Uterus (tissue), 4 donors: ENCODE results near the gene OTP. TPM values are rescaled to one million over a fixed set of nuclear protein-coding genes. Genes with fewer than 3 reads are reported as not detected.

Experiments
- total RNA-seq, 4 donors: library from RNA; depleted of rRNA in 3 of 4; stranded (reverse); fragments of >200 nt in 3 of 4; gene quantifications; one replicate each; pipeline versions ENCODE4 v1.1.0 to v1.2.4, GENCODE V29; 2014 to 2023
- donor health status: DM: yes; HTN: yes; CAD: no.

Gene OTP
- total RNA-seq, 4 donors from 2014 or later: not detected

Other genes starting within 250 kb of the OTP start
- 100 to 1,000 TPM in 3 of 4 donors, 10 to 100 TPM in 1; 82.7 to 161 (median 126) TPM for gene WDR41, start 146.4 kb downstream of the OTP start, total RNA-seq
- gene TBCA, start 137.6 kb upstream of the OTP start, total RNA-seq: 100 to 1,000 TPM in 3 of 4 donors, 10 to 100 TPM in 1; 64.6 to 178 (median 158) TPM